HG03108 (cell line): Measurements from ENCODE around the gene ADAMTS2.
"Not testable (repeated sequence)": the region's sequence is repeated elsewhere in the genome, so short reads cannot be mapped to it uniquely, and the experiment has no call there.

Experiments
- ATAC-seq: cut with Tn5 transposase; IDR thresholded peaks from one replicate; pipeline ENCODE4 v1.9.1; 2021; ENCODE audit warnings: moderate library complexity; ENCODE audit not compliant: unreplicated experiment

Gene ADAMTS2

DNA sequence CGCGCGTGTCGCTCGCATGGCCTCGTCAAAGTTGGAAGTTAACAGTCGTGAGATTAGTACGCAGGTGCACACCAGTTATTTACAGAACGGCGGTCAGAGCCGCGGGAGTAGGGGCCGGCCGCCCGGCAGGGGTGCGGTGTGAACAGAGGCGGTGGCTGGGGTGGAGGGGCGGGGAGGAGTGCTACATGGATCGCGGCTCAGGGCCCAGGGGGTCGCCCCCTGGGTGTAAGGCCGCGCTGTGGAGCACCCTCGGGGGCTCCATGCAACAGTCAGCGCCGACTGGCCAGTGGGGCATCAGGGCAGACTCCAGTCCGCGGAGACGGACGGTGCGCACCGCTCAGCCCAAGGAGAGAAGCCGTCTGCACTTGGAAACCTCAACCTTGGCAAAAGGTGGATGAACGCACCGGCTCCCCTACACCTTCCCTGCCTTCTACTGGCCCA is 224.8 kb downstream of the ADAMTS2 start:
- no peak for ATAC-seq

DNA sequence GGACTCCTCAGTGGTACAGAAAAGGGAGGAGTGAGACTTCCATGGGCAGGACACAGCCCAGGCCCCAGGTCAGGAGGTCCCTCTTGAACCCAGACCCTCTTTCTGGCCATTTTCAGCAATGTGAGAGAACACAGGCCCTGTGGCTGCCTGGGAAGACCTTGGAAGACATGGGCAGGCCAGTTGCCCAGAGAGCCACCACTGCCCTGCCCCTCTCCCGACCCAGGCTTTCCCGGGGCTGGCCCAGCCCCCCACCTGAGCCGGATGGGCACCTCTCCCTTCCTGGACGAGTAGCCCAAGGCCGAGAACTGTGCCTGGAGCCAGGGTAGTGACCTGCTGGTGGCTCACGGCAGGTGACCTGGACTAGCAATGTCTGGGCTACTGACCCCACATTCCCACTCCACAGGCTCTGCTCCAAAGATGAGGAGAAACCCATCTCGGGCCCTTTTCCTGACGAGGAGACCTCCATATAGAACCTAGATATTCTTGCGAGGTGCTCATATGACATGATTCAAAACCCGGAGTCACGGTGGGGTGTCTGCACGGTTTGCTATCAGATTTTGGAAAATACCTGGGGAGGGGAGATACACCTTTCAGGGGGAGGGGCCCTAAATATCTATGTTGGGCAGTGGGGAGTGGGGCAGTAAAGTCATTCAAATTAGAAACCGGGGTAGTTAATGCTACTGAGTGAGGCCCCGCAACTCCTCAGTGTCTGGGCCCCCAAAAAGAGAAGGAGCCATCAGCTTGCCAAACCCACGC is 225.7 kb downstream of the ADAMTS2 start:
- ATAC-seq = no peak

DNA sequence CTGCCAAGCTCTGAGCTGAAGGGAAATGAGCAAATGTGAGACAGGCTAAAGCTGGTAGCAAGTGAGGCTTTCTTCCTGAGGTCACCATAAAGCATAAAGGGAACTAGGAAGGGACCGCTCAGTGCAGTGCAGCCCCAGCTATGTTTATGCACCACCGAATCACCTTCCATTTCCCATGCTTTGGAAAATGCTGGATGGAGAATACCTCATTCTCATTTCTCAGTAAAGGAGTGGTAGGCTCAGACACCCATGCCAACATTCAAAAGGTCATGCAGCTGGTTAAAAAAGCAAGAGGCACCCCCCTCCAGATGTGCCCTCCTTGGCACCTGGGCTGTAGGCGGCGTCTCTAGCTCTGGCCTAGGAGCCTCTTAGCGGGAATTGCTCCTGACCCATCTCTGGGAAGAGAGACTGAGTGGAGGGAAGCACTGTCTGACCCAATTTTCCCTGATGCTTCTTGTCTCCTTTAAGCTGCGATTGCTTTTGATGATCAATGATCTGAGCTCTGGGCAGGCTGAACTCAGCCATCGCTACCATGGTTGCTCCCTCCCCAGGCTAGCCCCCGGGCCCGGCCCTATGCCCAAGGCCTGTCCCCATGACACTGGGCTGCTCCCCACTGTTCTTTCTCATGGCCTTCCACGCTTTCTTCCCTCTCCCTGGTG is 226.4 kb downstream of the ADAMTS2 start:
- ATAC-seq = no peak

DNA sequence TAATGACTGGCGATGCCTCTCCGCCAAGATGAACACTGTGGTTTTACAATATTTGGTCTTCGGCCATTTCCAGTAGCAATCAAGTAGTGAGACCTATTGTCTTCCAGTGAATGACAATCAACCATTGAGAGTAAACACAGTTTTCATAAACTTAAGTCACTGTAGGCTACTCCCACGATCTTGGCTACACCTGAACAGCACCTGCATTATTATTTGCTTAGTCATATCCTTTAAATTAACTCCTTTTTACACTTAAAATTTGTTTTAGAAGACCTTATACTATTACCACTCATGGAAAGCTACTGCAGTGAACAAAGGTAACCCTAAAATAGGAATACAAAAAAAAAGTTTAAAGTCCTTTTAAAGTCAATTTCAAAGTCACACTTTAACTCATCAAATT is 226.9 kb downstream of the ADAMTS2 start:
- no peak for ATAC-seq

DNA sequence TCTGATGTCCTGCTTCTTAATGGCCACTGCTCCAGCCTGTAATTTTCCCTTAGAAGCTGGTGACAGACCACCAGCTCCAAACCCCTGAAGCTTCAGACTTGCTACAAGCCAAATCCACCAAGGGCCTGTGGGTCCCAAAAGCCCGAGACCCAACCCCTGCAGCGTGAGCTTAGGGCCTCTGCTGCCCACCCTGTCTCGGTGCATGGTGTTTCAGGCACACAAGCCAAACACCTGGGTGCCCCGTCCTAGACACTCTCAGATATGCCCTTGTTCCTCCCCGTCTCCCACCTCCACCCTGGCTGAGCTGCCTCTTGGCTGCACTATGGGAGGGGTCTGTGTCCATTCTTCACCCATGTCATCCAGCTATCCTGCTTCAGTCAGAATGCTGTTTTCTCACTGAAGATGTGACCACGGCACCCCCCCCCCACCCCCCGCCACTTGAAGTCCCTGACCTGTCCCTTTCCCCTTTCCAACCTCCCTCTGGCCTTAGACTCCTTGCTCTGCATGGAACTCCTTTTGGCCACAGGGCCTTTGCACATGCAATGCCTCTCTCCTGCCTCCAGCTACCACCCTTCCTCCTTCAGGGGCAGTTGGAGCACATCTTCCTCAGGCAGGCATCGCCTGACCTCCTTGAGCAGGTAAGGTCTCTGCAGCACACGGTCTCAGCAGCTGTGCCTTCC is 229.3 kb downstream of the ADAMTS2 start:
- no peak for ATAC-seq

DNA sequence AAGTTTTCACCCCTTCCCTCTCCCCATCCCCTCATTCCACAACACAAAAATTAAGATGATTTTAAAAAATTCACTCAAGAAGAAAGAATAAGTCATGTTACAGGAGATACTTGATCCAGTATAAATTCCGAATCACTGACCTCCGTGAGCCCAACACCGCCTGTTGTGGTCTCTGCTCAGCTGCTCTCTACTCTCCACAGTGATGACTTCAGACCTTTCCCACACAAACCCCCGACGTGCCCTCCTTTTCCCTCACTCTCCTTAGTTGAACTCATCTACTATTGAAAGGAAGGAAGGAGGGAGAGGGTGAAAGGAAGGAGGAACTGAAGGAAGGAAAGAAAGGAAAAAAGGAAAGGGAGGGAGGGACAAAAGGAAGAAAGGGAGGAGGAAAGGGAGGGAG is 230.0 kb downstream of the ADAMTS2 start:
- no peak for ATAC-seq

DNA sequence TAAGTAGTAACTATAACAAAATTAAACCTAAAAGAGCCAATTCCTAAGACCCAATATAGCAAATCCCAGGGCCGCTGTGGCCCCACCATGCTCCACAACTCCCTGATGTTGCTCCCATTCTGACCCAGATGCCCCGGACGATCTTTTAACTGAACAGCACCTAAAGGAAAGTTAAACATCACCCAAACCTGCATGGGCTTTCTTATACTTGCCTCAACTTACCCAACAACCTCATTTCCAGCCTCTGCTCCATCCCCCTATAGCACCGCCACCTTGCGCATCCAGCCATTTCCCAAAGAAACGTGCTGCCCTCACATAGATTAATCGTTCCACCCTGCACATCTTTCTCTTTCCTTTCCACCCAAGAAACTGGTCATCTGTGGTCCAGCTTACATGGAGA is 230.5 kb downstream of the ADAMTS2 start:
- no peak for ATAC-seq

DNA sequence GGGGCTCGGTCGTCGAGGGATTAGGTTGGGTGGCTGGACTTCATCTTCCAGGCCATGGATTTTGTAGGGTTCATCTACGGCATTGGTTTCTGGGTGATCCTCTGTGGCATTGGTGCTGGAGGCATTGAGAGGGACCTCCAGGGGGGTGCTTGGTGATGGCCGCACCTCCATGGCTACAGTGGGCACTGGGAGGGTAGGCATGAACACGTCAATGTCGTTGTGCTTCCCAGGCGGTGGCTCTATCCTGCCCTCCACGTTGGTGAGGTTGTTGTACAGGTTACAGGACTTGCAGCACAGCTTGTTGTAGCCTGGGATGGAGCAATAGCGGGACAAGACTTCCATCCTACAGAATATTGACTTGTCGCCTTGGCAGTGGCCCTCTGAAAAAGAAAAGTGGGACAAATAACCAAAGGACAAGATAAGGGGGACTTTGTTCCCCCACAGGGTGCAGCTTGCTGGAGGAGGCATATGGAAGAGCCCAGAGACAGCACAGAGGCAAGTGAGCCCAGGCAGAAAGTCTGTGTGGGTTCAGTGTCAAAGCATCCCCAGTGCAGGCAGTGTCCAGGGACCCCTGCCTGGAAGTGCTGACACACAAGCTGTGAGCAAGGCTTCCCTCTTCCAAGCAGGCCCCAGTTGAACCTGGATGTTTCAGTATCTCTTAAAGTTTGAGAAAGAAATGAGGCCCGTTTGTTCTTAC is 231.2 kb downstream of the ADAMTS2 start:
- ATAC-seq = no peak

DNA sequence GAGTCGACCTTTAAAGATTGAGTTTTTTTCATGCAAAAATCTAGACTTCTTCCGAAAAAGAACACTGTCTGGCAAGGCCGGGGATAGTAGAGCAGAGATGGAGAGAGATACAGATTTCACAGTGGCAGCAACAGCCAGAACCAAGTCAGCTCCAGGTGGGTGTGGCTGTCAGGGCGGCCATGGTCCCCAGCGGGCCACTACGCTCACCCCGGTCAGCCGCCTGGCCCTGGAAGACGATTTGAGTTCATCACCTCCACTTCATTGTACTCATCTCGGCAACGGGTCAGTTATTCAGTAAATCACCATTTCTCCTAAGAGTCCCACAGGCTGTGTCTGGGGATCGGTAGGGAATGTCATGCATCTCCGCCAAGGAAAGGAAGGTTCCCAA is 232.1 kb downstream of the ADAMTS2 start:
- no peak for ATAC-seq

DNA sequence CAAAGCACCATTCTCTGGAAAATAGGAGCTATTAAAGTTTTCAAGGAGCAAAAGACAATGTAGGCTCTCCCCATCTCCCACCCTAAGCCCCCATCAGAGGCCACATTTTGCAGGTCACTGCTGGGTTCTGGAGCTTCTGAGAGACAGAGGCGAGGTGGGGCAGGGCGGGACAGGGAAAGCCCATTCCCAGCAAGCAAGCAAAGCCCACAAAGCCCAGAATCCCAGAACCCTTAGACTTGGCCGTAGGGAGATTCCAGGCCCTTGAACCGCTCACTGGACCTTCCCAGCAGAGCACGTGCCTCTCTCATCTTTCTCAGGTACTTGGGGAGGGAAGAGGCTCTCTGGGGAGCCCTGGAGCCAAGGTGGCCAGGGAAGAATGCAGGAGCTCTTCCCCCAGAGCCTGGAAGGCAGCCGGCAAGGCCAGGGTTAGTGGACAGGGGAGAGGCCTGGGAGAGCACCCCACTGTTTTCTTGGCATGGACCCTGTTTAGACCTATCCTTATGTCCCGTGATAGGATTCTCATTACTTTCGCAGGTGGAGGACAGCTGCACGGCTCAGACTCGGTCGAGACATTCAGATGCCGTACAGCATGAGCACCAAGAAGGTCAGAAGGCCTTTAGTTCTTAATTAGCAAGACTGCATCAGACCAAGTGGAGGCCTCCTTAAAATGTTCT is 232.7 kb downstream of the ADAMTS2 start:
- no peak for ATAC-seq

DNA sequence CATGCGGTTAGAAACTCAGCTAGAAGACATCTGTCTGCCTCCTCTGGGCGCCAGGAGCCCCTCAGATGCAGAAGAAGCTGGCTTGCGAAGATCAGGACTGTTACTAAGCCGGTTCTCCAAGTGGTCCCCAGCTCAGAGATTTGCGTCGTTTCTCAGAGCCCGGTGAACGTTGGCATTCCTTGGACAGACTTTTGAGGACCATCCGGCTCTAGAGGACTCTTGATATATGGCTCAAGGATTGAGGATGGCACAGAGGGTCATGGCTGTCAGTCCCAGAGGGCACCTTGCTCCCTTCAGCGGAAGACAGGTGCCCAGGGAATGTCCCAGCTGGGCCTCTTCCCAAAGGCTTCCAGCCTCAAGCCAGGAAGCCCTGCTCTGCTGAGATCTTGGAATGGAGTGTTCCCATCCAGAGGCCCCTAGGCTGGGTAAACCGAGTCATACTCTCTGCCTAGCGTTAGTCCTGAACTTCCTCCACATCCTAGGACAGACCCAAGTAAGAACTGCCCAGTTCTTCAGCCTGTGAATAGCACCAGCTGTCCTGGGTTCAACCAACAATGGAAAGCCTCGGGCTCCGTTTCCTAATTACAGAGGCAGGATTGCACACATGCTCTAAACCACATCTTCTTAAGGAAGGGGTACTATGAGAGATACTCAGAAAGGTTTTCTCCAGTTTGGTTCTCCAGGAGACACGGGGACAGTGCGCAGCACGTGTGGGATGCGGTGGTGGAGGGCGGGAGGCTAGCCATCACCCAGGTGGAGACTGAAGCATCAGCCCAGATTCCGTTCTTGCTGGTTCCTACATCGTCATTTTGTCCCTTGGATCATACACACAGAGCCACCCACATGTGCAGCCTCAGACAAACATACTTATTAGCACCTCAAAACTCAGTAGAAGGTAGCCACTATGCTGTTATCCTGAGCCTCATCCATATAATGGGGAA is 233.7 kb downstream of the ADAMTS2 start:
- ATAC-seq = no peak

DNA sequence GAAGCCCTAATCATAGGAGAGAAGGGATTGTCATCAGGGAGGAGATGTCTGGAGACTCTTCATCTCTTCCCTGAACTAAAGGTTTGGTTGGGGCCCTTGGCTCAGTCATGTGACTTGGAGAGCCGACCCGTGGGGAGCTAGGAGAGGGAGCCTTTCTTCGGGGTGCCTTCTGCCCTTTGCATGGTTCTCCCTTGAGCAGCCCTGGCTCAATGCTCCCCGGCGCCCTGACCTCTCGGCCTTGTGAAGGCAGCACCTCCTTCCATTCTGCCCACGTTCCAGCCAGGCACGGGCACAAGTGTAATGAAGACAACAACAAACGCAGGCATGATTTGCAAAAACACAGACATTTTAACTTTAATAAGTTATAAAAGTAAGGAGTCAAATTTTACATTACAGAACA is 234.7 kb downstream of the ADAMTS2 start:
- no peak for ATAC-seq

DNA sequence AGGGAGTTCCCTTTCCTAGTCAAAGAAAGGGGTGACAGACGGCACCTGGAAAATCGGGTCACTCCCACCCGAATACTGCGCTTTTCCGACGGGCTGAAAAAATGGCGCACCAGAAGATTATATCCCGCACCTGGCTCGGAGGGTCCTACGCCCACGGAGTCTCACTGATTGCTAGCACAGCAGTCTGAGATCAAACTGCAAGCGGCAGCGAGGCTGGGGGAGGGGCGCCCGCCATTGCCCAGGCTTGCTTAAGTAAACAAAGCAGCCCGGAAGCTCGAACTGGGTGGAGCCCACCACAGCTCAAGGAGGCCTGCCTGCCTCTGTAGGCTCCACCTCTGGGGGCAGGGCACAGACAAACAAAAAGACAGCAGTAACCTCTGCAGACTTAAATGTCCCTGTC is 244.0 kb downstream of the ADAMTS2 start:
- ATAC-seq = not testable (repeated sequence)

DNA sequence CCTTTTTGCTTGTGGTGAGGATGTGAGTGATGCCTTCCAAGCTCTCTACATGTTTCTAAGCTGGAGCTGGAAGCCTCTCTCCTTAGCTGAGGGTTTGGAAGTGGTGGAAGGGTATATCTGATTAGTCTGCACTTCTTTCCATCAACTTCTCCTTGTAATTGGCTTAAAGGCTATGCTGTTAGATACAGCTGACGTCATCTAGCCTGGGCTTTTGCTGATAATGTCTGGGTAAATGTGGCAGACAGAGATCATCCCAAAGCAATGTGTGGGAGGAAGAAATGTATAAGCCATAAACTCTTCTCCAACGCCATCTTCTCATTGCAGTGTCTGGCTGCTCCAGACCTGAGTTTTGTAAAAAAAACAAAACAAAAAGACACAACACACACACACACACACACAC is 255.8 kb downstream of the ADAMTS2 start:
- no peak for ATAC-seq

DNA sequence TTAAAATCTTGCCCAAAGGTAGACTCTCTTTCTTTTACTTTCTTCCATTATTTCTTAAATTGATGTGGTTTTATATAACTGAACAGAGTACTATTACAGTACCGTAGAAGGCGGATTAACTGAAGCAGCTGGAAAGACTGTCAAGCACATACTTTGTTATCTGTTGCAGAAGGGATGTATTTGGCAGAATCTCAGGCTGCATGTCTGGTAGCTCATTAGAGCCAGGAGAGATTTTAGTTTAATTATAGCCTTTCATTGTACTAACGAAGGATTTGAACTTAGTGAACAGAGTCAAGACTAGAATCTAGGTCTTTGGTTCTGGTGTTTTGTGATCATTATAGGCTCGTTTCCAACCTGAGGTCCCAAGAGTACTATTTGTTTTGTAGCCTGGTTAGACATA is 264.5 kb downstream of the ADAMTS2 start:
- no peak for ATAC-seq

DNA sequence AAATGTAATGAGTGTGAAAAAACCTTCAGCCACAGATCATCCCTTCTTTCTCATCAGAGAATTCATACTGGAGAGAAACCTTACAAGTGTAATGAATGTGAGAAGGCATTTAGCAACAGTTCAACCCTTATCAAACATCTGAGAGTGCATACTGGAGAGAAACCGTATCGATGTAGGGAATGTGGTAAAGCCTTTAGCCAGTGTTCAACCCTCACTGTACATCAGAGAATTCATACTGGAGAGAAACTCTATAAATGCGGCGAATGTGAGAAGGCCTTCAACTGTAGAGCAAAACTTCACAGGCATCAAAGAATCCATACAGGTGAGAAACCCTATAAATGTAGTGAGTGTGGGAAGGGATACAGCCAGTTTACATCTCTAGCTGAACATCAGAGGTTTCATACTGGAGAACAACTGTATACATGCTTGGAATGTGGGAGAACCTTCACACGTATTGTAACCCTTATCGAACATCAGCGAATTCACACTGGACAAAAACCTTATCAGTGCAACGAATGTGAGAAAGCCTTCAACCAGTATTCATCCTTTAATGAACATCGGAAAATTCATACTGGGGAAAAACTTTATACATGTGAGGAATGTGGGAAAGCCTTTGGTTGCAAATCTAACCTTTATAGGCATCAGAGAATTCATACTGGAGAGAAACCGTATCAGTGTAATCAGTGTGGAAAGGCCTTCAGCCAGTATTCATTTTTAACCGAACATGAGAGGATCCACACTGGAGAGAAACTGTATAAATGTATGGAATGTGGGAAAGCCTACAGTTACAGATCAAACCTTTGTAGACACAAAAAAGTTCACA is 265.9 kb downstream of the ADAMTS2 start:
- no peak for ATAC-seq

DNA sequence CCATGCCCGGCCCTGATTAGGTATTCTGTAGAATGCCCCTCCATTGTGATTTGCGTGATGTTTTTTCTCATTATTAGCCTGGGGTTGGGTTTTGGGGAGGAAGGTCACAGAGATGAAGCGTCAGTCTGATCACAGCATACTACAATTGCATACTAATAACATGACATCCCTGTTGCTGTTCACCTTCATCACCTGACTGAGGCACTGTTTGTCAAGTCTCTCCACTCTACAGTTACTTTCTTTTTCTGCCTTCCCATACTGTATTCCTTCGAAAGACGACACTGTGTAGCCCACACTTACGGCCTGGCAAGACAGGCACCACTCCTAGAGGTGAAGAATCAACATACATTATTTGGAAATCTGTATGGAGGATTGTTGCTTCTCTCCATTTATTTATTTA is 279.6 kb downstream of the ADAMTS2 start:
- ATAC-seq = no peak

DNA sequence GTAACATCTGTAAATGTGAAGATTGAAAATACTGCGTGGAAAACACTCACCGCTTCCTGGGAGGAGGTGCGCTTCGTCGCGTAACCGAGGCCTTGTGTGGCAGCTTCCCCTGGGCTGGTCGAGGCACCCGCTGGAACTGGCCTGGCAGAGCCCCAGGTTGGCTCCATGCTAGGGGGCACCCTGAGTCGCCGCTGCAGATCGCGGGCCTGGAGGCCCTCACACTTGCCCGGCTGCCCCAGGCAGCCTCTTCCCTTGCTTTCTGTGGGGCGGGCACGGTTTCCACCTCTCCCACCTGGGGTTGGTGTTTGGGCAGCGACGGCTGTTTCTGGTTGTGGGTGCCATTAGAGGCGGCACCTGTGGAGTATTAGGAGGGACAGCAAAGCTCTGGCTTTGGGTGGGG is 284.2 kb downstream of the ADAMTS2 start:
- no peak for ATAC-seq
